Naive thymus-derived CD4-positive, alpha-beta T cell (primary cell): ENCODE data around the gene AP2M1. TPM values are rescaled to one million over a fixed set of nuclear protein-coding genes. Genes with fewer than 3 reads are reported as not detected.

Experiments used
- ATAC-seq: fragments of 150-1000 bp; cut with Tn5 transposase; 2 replicates; pipeline ENCODE4 v1.10.0; 2021; ENCODE audit warnings: mild to moderate bottlenecking, moderate library complexity
- CTCF ChIA-PET: fragments of 350-600 bp; sonication (Branson Sonifier 250); formaldehyde crosslinking; loops from one replicate; lab custom pipeline; 2021; ENCODE audit warnings: antibody characterized with exemption; lab: Charles Lee
- POLR2A ChIA-PET: fragments of 350-600 bp; sonication (Branson Sonifier 250); formaldehyde crosslinking; loops from one replicate; lab custom pipeline; 2021; ENCODE audit warnings: antibody characterized with exemption, inconsistent platforms; lab: Charles Lee
- DNase-seq, 9 donors: peaks; one replicate each; pipeline versions ENCODE4 v3.0.0 to v3.0.0-alpha.2; 2020 to 2022; ENCODE audit warnings: mixed read lengths in 1 of 9
- H3K27ac ChIP-seq: one replicate; pipeline ENCODE4 v1.7.0; 2013; ENCODE audit warnings: mild to moderate bottlenecking, low read depth, low read length, moderate library complexity
- H3K27me3 ChIP-seq, 2 donors: one replicate each; pipeline ENCODE4 v1.7.0; 2013; ENCODE audit warnings: low read length in 2 of 2, mild to moderate bottlenecking in 2 of 2, moderate library complexity in 2 of 2; ENCODE audit not compliant: control insufficient read depth in 2 of 2, insufficient read depth in 2 of 2
- H3K36me3 ChIP-seq, 3 experiments: 1 replicate in 2 of 3; 2 replicates in 1 of 3; pipeline ENCODE4 v1.7.0; 2013; ENCODE audit warnings: low read length in 3 of 3, mild to moderate bottlenecking in 3 of 3, moderate library complexity in 1 of 3; ENCODE audit not compliant: insufficient read depth in 3 of 3, control insufficient read depth in 2 of 3
- H3K4me1 ChIP-seq, 2 donors: one replicate each; pipeline ENCODE4 v1.7.0; 2013; ENCODE audit warnings: low read length in 2 of 2, mild to moderate bottlenecking in 2 of 2, moderate library complexity in 1 of 2; ENCODE audit not compliant: control insufficient read depth in 2 of 2, insufficient read depth in 2 of 2
- H3K4me3 ChIP-seq: 2 replicates; pipeline ENCODE4 v1.7.0; 2013; ENCODE audit warnings: mild to moderate bottlenecking, low read length
- H3K9me3 ChIP-seq, 3 experiments: 1 replicate in 2 of 3; 2 replicates in 1 of 3; pipeline ENCODE4 v1.7.0; 2013; ENCODE audit warnings: low read length in 3 of 3; ENCODE audit not compliant: control insufficient read depth in 2 of 3
- H3K27ac Mint-ChIP-seq, 9 donors: one replicate each; pipeline ENCODE4 v1.8.0; 2020 to 2022; ENCODE audit warnings: mixed read lengths in 9 of 9, mild to moderate bottlenecking in 8 of 9, moderate library complexity in 5 of 9, inconsistent platforms in 2 of 9
- H3K27me3 Mint-ChIP-seq, 5 donors: one replicate each; pipeline ENCODE4 v1.8.0; 2021 to 2022; ENCODE audit warnings: mixed read lengths in 5 of 5, mild to moderate bottlenecking in 1 of 5
- H3K36me3 Mint-ChIP-seq, 5 donors: one replicate each; pipeline ENCODE4 v1.8.0; 2020 to 2022; ENCODE audit warnings: mixed read lengths in 5 of 5, mild to moderate bottlenecking in 3 of 5, inconsistent platforms in 1 of 5
- H3K4me1 Mint-ChIP-seq, 7 donors: one replicate each; pipeline ENCODE4 v1.8.0; 2020 to 2022; ENCODE audit warnings: mixed read lengths in 7 of 7, mild to moderate bottlenecking in 3 of 7, inconsistent platforms in 1 of 7
- H3K4me3 Mint-ChIP-seq, 10 donors: one replicate each; pipeline ENCODE4 v1.8.0; 2020 to 2022; ENCODE audit warnings: mild to moderate bottlenecking in 10 of 10, mixed read lengths in 10 of 10, moderate library complexity in 6 of 10, inconsistent platforms in 2 of 10
- H3K9me3 Mint-ChIP-seq, 11 donors: one replicate each; pipeline ENCODE4 v1.8.0; 2020 to 2022; ENCODE audit warnings: mixed read lengths in 11 of 11, mild to moderate bottlenecking in 4 of 11, inconsistent platforms in 1 of 11, moderate library complexity in 1 of 11
- intact Hi-C, 2 donors: fragments of 100-400 bp; cut with micrococcal nuclease; formaldehyde crosslinking; loops; one replicate each; pipeline ENCODE4 v1.15.1; 2023
- polyA plus RNA-seq, 2 donors: library from polyadenylated mRNA; unstranded; fragments of 300-500 nt; fragmentation: Illumina TruSeq; gene quantifications; one replicate each; pipeline ENCODE4 v1.2.3, GENCODE V29; 2021
- total RNA-seq, 6 experiments: library from RNA in 5 of 6; stranded (reverse) in 5 of 6; gene quantifications; 1 replicate in 5 of 6; 2 replicates in 1 of 6; pipeline ENCODE4 v1.2.3 and lab custom pipeline; 2021 to 2026

AP2M1 gene
- total and polyA plus RNA-seq, 7 experiments from 2014 or later, result 111 to 261 (median 188) TPM

DNA sequence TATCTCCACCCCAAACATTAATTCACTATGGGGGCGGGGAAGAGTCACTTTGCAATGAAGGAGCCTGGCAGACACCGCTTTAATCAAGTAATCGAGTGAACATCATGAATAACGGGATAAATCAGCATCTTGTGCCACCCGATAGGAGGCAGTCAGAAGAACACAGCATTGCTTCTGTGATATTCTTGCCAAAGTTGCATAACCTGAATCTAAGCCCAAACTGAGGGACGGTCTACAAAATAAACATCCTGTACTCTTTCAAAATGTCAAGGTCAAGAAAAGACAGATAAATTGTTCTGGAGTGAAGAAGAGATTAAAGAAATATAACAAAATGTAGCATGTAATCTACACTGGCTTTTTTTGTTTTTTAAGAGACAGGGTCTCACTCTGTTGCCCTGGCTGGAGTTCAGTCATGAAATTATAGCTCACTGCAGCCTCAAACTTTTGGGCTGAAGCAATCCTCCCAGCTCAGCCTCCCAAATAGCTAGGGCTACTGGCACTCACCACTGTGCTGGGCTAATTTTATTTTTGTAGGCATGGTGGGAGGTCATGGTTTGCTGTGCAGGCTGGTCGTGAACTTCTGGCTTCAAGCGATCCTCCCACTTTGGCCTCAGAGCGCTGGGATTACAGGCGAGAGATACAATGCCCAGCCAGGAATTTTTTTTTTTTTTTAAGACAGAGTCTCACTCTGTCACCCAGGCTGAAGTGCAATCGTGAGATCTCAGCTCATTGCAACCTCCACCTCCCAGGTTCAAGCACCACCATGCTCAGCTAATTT is 34.7 kb downstream of the AP2M1 start:
- POLR2A ChIA-PET, result no interaction called here

DNA sequence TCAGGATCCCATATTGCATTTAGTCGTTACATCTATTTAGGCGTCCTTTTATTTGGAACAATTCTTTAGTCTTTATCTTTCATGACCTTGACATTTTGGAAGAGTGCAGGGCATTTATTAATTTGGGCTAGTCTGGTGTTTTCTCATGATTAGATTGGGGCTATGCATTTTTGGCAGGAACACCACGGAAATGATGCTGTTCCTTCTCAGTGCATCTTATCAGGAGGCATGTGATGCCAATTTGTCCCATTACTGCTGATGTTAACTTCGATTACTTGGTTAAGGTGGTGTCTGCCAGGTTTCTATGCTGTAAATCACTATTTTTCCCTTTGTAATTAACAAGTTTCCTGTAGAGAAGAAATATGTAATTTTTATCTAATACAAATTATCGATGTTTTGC is 36.6 kb downstream of the AP2M1 start:
- Mint-ChIP-seq H3K4me1 (no peaks in the 10 kb centered on the region), H3K4me3 (no peak overlapping the region), H3K27me3 (peaks cover 10 to 19% (median 16%) of the 10 kb centered on the region in 5 donors), H3K36me3 (no peaks in the 10 kb centered on the region), H3K27ac (no peak overlapping the region), H3K9me3 (no peaks in the 10 kb centered on the region)
- Histone ChIP-seq H3K9me3 (no peaks in the 10 kb centered on the region), H3K27ac (no peak overlapping the region), H3K4me1 (no peaks in the 10 kb centered on the region), H3K27me3 (no peaks in the 10 kb centered on the region), H3K36me3 (no peaks in the 10 kb centered on the region), H3K4me3 (no peak overlapping the region)
- ATAC-seq (no peak), DNase-seq (no peak)
- intact Hi-C loops, result no loop called here
- CTCF ChIA-PET, result no interaction called here
- POLR2A ChIA-PET, result no interaction called here

More for the DNA sequence above, 34.7 kb downstream of the AP2M1 start:
- no peak for DNase-seq
- no peaks in the 10 kb centered on the region for H3K4me1 Mint-ChIP-seq
- H3K4me3 Mint-ChIP-seq, result no peak overlapping the region
- H3K27ac Mint-ChIP-seq, result no peak overlapping the region
- no peaks in the 10 kb centered on the region for H3K36me3 Mint-ChIP-seq
- H3K9me3 ChIP-seq, result no peaks in the 10 kb centered on the region
- H3K4me3 ChIP-seq, result no peak overlapping the region
- no peak for ATAC-seq
- H3K27me3 Mint-ChIP-seq, result peaks cover 13 to 21% (median 19%) of the 10 kb centered on the region in 5 donors
- H3K27me3 ChIP-seq, result no peaks in the 10 kb centered on the region
- intact Hi-C loops, result no loop called here
- no peaks in the 10 kb centered on the region for H3K36me3 ChIP-seq
- H3K4me1 ChIP-seq, result no peaks in the 10 kb centered on the region
- no peak overlapping the region for H3K27ac ChIP-seq
- CTCF ChIA-PET, result no interaction called here
- H3K9me3 Mint-ChIP-seq, result no peaks in the 10 kb centered on the region

DNA sequence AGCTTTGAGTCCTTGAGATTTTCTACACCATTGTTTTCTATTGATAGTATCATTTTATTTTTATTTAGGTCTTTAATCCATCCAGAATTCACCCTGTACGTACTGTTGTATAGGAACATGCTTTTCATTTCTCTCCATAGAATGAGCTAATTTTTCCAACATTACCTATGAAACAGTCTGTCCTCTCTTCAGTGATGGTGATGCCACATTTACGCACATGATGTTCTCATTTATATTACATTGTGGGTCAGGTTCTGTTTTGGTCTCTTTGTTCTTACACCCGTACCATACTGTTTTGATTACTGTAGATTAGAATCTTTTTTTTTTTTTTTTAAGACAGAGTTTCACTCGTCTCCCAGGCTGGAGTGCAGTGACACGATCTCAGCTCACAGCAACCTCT is 37.1 kb downstream of the AP2M1 start:
- CTCF ChIA-PET, result no interaction called here
- peak overlapping the region in 1 of 10 donors; percentile 23 for H3K4me3 Mint-ChIP-seq

DNA sequence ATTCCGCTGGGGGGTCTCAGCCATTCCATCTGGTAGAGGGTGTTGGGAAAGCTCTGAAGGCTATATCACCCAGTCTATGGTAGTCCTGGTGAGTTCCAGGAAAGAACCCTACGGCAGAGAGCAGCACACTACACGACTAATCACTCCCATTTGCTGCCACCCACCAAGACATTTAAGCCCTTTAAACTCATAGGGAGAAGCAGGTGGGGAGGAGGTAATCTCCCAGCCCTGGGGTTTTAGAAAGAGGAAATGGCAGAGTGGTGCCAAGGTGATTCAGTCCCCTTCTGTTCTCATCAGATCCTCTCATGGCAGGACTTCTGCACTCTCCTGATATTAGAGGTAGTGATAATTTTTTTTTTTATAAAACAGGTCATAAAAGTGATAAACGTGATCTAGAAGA is 44.2 kb downstream of the AP2M1 start:
- Histone ChIP-seq H3K4me1 (no peaks in the 10 kb centered on the region), H3K4me3 (no peak overlapping the region), H3K36me3 (no peaks in the 10 kb centered on the region), H3K27ac (no peak overlapping the region), H3K27me3 (peaks cover 0 to 3% of the 10 kb centered on the region in 2 donors), H3K9me3 (no peaks in the 10 kb centered on the region)
- intact Hi-C loops, result no loop called here
- no peak overlapping the region for H3K27ac Mint-ChIP-seq
- POLR2A ChIA-PET, result no interaction called here
- H3K4me3 Mint-ChIP-seq, result no peak overlapping the region
- H3K36me3 Mint-ChIP-seq, result no peaks in the 10 kb centered on the region
- DNase-seq (no peak), ATAC-seq (no peak)
- H3K27me3 Mint-ChIP-seq, result peaks cover 6 to 23% (median 9%) of the 10 kb centered on the region in 5 donors
- CTCF ChIA-PET, result no interaction called here
- no peaks in the 10 kb centered on the region for H3K9me3 Mint-ChIP-seq
- no peaks in the 10 kb centered on the region for H3K4me1 Mint-ChIP-seq

More for the DNA sequence above, 37.1 kb downstream of the AP2M1 start:
- DNase-seq, result no peak
- ATAC-seq, result no peak
- Mint-ChIP-seq H3K9me3 (no peaks in the 10 kb centered on the region), H3K36me3 (no peaks in the 10 kb centered on the region), H3K4me1 (no peaks in the 10 kb centered on the region), H3K27ac (no peak overlapping the region), H3K27me3 (peaks cover 6 to 15% (median 12%) of the 10 kb centered on the region in 5 donors)
- intact Hi-C loops, result no loop called here
- no peaks in the 10 kb centered on the region for H3K9me3 ChIP-seq
- H3K27me3 ChIP-seq, result no peaks in the 10 kb centered on the region
- no peaks in the 10 kb centered on the region for H3K4me1 ChIP-seq
- H3K27ac ChIP-seq, result no peak overlapping the region
- POLR2A ChIA-PET, result no interaction called here
- no peaks in the 10 kb centered on the region for H3K36me3 ChIP-seq
- H3K4me3 ChIP-seq, result no peak overlapping the region

DNA sequence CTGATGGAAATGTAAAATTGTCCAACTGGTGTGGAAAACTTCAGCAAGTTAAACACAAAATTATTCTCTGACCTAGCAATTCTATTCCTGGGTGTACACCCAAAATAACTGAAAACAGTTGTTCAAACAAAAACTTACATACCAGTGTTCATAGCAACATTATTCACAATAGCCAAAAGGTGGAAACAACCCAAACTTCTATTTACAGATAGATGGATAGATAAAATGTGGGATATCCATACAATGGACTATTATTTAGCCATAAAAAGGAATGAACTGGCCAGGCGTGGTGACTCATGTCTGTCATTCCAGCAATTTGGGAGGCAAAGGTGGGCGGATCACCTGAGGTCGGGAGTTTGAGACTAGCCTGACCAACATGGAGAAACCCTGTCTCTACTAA is 47.9 kb downstream of the AP2M1 start:
- no peak overlapping the region for H3K4me3 ChIP-seq
- Mint-ChIP-seq H3K27ac (no peak overlapping the region), H3K4me1 (no peaks in the 10 kb centered on the region), H3K4me3 (no peak overlapping the region), H3K27me3 (peaks cover 15 to 45% (median 26%) of the 10 kb centered on the region in 5 donors), H3K36me3 (no peaks in the 10 kb centered on the region), H3K9me3 (no peaks in the 10 kb centered on the region)
- DNase-seq (no peak), ATAC-seq (no peak)
- peaks cover 0 to 3% of the 10 kb centered on the region in 2 donors for H3K27me3 ChIP-seq
- intact Hi-C loops, result no loop called here
- no peak overlapping the region for H3K27ac ChIP-seq
- no peaks in the 10 kb centered on the region for H3K36me3 ChIP-seq
- POLR2A ChIA-PET, result no interaction called here
- CTCF ChIA-PET, result no interaction called here
- no peaks in the 10 kb centered on the region for H3K9me3 ChIP-seq
- no peaks in the 10 kb centered on the region for H3K4me1 ChIP-seq

DNA sequence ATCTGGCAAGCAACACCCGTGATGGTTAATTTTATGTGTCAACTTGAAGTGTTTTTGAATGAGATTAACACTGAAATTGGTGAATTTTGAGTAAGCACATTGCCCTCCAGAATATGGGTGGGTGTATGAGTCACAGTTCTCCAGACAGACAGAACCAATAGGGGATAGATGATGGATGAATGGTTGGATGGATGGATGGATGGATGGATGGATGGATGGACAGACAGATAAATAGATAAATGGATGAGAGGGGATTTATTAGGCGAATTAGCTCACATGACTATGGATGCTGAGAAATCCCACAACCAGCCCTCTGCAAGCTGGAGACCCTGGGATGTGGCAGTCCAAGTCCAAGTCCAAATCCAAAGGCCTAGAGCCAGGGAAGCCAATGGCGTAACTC is 49.3 kb downstream of the AP2M1 start:
- Mint-ChIP-seq H3K4me1 (peaks cover 0 to 6% (median 0%) of the 10 kb centered on the region in 7 donors), H3K27me3 (peaks cover 26 to 53% (median 40%) of the 10 kb centered on the region in 5 donors), H3K4me3 (no peak overlapping the region), H3K27ac (no peak overlapping the region), H3K36me3 (no peaks in the 10 kb centered on the region), H3K9me3 (no peaks in the 10 kb centered on the region)
- ATAC-seq, result no peak
- H3K36me3 ChIP-seq, result no peaks in the 10 kb centered on the region
- H3K4me3 ChIP-seq, result no peak overlapping the region
- DNase-seq, result no peak
- peaks cover 3 to 5% of the 10 kb centered on the region in 2 donors for H3K27me3 ChIP-seq
- no peak overlapping the region for H3K27ac ChIP-seq
- POLR2A ChIA-PET, result no interaction called here
- CTCF ChIA-PET, result no interaction called here
- intact Hi-C loops, result no loop called here
- H3K4me1 ChIP-seq, result peaks cover 0 to 5% of the 10 kb centered on the region in 2 donors
- no peaks in the 10 kb centered on the region for H3K9me3 ChIP-seq
